ENCODE data around the gene MRFAP1. TPM values are rescaled to one million over a fixed set of nuclear protein-coding genes. Genes with fewer than 3 reads are reported as not detected.
"Not testable (repeated sequence)": the region's sequence is repeated elsewhere in the genome, so short reads cannot be mapped to it uniquely, and the experiment has no call there.

Gene MRFAP1
- total RNA-seq, 4 donors from 2014 or later, result 155 to 331 (median 234) TPM

- WGBS, result 89% methylated on average over 13 of the region's 13 CpGs
- intact Hi-C loops (cut with DNase I), result no loop called here
- DNase-seq (ENCODE audit: extremely low spot score), result no peak
- no peaks in the 10 kb centered on the region for H3K9me3 ChIP-seq
- peaks cover 21 to 51% (median 41%) of the 10 kb centered on the region in 4 donors for H3K36me3 ChIP-seq
- H3K4me1 ChIP-seq, result no peaks in the 10 kb centered on the region
- H3K27ac ChIP-seq (replicated peaks in 1 of 4), result no peak overlapping the region
- H3K4me3 ChIP-seq, result no peak overlapping the region
- TF ChIP-seq POLR2AphosphoS5 (IDR thresholded peaks at IDR 0.05) (no peak), POLR2A (IDR thresholded peaks at IDR 0.05; ENCODE audit: low read depth) (no peak), EP300 (IDR thresholded peaks at IDR 0.05) (no peak), CTCF (IDR thresholded peaks at IDR 0.05) (no peak)
- H3K27me3 ChIP-seq, result no peaks in the 10 kb centered on the region
Observed at GRCh38 chr4:6621556-6621927, 18.9 kb upstream of the MRFAP1 start.

- intact Hi-C loops (cut with DNase I), result no loop called here
Observed at GRCh38 chr4:6622744-6623143, 17.7 kb upstream of the MRFAP1 start.

GRCh38 chr4:6625256-6625655, 15.2 kb upstream of the MRFAP1 start:
- intact Hi-C loops (cut with DNase I), result no loop called here

More at GRCh38 chr4:6622744-6623143, 17.7 kb upstream of the MRFAP1 start:
- Histone ChIP-seq H3K4me3 (no peak overlapping the region), H3K27ac (replicated peaks in 1 of 4) (no peak overlapping the region), H3K27me3 (no peaks in the 10 kb centered on the region), H3K9me3 (no peaks in the 10 kb centered on the region), H3K4me1 (no peaks in the 10 kb centered on the region), H3K36me3 (peaks cover 20 to 39% (median 29%) of the 10 kb centered on the region in 4 donors)
- DNase-seq (ENCODE audit: extremely low spot score), result no peak
- WGBS, result 86% methylated on average over 1 of the region's 2 CpGs
- TF ChIP-seq EP300 (IDR thresholded peaks at IDR 0.05) (no peak), CTCF (IDR thresholded peaks at IDR 0.05) (no peak), POLR2A (IDR thresholded peaks at IDR 0.05; ENCODE audit: low read depth) (no peak), POLR2AphosphoS5 (IDR thresholded peaks at IDR 0.05) (no peak)

GRCh38 chr4:6626066-6626465, 14.4 kb upstream of the MRFAP1 start:
- Histone ChIP-seq H3K36me3 (peaks cover 0 to 6% (median 3%) of the 10 kb centered on the region in 4 donors), H3K4me3 (no peak overlapping the region), H3K27ac (replicated peaks in 1 of 4) (no peak overlapping the region), H3K4me1 (no peaks in the 10 kb centered on the region), H3K9me3 (no peaks in the 10 kb centered on the region), H3K27me3 (no peaks in the 10 kb centered on the region)
- 74% methylated on average over 11 of the region's 11 CpGs for WGBS
- intact Hi-C loops (cut with DNase I), result no loop called here
- no peak for DNase-seq (ENCODE audit: extremely low spot score)
- TF ChIP-seq CTCF (IDR thresholded peaks at IDR 0.05) (no peak), POLR2A (IDR thresholded peaks at IDR 0.05; ENCODE audit: low read depth) (no peak), POLR2AphosphoS5 (IDR thresholded peaks at IDR 0.05) (no peak), EP300 (IDR thresholded peaks at IDR 0.05) (no peak)

More at GRCh38 chr4:6625256-6625655, 15.2 kb upstream of the MRFAP1 start:
- DNase-seq (ENCODE audit: extremely low spot score), result no peak
- no peak overlapping the region for H3K27ac ChIP-seq (replicated peaks in 1 of 4)
- no peaks in the 10 kb centered on the region for H3K27me3 ChIP-seq
- 90% methylated on average over 9 of the region's 9 CpGs for WGBS
- H3K9me3 ChIP-seq, result no peaks in the 10 kb centered on the region
- H3K4me1 ChIP-seq, result no peaks in the 10 kb centered on the region
- no peak overlapping the region for H3K4me3 ChIP-seq
- H3K36me3 ChIP-seq, result peaks cover 0 to 13% (median 5%) of the 10 kb centered on the region in 4 donors
- TF ChIP-seq POLR2A (IDR thresholded peaks at IDR 0.05; ENCODE audit: low read depth) (no peak), CTCF (IDR thresholded peaks at IDR 0.05) (no peak), POLR2AphosphoS5 (IDR thresholded peaks at IDR 0.05) (no peak), EP300 (IDR thresholded peaks at IDR 0.05) (no peak)

- intact Hi-C loops (cut with DNase I), result no loop called here
- no peak for TF ChIP-seq EP300 (IDR thresholded peaks at IDR 0.05)
- DNase-seq (ENCODE audit: extremely low spot score), result no peak
- Histone ChIP-seq H3K36me3 (no peaks in the 10 kb centered on the region), H3K4me3 (no peak overlapping the region), H3K27me3 (no peaks in the 10 kb centered on the region), H3K4me1 (no peaks in the 10 kb centered on the region), H3K27ac (replicated peaks in 1 of 4) (no peak overlapping the region), H3K9me3 (no peaks in the 10 kb centered on the region)
- 83% methylated on average over 3 of the region's 3 CpGs for WGBS
Observed at GRCh38 chr4:6627832-6628231, 12.7 kb upstream of the MRFAP1 start.

- 100% methylated on average over 1 of the region's 1 CpG for WGBS
- intact Hi-C loops (cut with DNase I); H3K4me3 ChIP-seq; H3K36me3 ChIP-seq; H3K27me3 ChIP-seq; DNase-seq (ENCODE audit: extremely low spot score); H3K9me3 ChIP-seq; H3K27ac ChIP-seq (replicated peaks in 1 of 4); H3K4me1 ChIP-seq: not testable (repeated sequence)
Observed at GRCh38 chr4:6628484-6628883, 12.0 kb upstream of the MRFAP1 start.
